SKM-1 (cell line): ENCODE results near the gene TRIM28.
A peak's percentile ranks its signal among the peaks of the same experiment; 100 is the strongest.
"Not testable (repeated sequence)": the region's sequence is repeated elsewhere in the genome, so short reads cannot be mapped to it uniquely, and the experiment has no call there.

Experiments
- DNase-seq: peaks from one replicate; lab custom pipeline; 2025; ENCODE audit not compliant: unreplicated experiment; lab: John Stamatoyannopoulos, UW

The TRIM28 gene

DNA sequence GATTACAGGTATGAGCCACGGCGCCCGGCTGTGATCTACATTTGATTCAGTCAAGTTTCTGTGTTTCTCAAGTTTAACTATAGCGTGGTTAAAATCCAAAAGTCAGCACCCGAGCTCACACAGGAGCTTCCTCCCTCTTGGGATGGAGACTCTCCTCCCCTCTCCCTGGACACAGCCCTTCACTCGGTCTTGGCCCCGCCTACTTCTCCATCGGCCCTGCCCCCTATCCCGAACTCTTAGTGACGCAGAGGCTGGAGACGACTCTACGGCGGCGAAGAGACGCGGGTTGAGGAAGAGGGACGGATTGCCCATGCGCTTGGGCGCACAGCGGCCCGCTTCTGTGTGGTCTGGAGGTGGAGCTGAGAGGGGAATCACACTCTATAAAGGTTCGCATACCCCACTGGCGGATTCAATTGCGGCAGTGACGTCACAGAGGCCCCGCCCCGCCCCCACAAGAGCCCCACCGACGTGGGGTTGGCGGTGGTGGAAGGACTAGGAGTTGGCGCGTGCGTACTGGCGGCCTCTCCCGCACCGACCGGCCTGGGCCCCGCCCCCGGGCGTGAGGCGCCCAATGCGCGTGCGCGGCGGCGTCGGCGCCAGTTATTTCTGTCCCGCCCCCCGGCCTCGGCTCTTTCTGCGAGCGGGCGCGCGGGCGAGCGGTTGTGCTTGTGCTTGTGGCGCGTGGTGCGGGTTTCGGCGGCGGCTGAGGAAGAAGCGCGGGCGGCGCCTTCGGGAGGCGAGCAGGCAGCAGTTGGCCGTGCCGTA, at the start of gene TRIM28:
TRIM28 (plus strand) TSS at position 239 of the 765 bp plus-strand sequence. CDS start 694 bp downstream, outside the sequence.
- DNase-seq: no peak

- no peak for DNase-seq
Observed at GRCh38 chr19:58497634-58498170, 46.2 kb upstream of the TRIM28 start.

DNA sequence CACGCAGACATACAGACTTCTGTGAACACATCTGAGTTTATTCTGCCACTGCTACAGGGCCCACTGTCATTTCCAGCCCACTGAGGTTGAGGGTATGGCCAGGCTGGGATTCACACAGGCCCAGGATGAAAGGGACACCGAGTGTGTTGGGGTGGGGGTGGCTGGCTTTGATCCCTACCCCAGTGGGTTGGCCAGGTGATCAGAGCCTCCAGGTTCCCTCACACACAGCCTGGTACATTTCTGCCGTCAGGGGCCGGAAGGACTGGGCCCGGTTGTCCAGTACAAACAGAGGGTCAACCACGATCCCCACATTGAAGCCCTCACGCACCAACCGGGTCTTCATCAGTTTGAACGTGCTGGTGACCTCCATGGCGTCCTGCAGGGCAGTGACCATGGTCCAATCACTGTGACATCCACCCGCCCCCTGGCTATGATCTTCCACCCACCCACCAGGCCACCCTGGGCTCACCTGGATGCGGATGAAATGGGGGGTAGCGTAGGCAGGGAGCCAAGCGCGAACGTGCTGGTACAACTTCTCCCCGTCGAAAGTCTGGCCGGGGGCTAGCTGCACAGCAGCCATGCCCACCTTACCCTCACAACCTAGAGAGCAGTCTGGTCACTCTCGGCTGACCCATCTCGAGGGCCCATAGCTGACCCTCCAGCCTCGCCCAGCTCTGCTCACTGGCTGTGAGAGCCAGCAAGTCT, 45.4 kb upstream of the TRIM28 start:
- no peak for DNase-seq

DNA sequence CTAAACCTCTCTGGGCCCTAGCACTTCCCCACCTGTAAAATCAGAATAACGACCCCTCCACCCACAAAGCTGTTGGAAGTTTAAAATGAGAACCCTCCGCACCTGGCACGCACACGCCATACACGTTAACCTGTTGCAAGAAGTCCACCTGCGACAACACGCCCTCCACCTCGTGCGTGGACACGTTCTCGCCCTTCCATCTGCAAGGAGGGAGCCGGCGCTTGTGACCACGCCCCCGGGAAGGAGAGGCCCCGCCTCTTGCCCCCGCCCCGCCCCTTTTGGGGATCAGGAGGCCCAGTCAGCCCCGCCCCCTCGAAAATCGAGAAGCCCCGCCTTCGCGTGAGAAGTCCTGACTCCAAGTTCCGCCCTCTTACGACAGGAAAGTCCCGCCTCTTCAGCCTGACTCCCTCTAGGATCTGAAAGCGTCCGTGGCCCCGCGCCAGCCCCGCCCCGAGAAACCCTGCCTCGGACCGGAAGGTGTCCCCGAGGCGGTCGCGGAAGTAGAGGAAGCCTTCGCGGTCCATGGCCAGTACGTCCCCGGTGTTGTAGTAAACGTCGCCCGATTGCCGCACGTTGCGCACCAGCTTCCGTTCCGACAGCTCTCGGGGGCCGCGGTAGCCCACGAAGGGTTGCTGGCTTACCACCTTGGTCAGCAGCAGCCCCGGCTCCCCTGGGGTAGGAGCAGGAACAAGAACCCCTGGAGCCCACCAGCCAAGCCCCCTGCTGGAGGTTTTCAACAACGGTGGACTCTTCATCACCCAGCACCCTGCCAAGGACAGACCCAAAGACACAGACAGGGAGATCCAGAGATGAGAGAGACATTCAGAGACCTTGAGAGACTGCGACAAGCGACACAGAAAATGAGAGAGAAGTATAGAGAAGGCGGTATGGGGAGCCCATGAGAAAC, 44.6 kb upstream of the TRIM28 start:
- DNase-seq: peak; percentile 88

GRCh38 chr19:58500242-58500641, 43.6 kb upstream of the TRIM28 start:
- no peak for DNase-seq

GRCh38 chr19:58507602-58508223, 36.2 kb upstream of the TRIM28 start:
- DNase-seq: not testable (repeated sequence)

GRCh38 chr19:58509731-58510083, 34.2 kb upstream of the TRIM28 start:
- DNase-seq: no peak

GRCh38 chr19:58510084-58510862, 33.6 kb upstream of the TRIM28 start:
- no peak for DNase-seq

- no peak for DNase-seq
Observed at GRCh38 chr19:58511353-58512208, 32.3 kb upstream of the TRIM28 start, which contains the start of gene SLC27A5. SLC27A5 (minus strand) TSS chr19:58511992; CDS start chr19:58511955, 37 bp downstream.

- no peak for DNase-seq
Observed at GRCh38 chr19:58513213-58513693, 30.6 kb upstream of the TRIM28 start.

DNA sequence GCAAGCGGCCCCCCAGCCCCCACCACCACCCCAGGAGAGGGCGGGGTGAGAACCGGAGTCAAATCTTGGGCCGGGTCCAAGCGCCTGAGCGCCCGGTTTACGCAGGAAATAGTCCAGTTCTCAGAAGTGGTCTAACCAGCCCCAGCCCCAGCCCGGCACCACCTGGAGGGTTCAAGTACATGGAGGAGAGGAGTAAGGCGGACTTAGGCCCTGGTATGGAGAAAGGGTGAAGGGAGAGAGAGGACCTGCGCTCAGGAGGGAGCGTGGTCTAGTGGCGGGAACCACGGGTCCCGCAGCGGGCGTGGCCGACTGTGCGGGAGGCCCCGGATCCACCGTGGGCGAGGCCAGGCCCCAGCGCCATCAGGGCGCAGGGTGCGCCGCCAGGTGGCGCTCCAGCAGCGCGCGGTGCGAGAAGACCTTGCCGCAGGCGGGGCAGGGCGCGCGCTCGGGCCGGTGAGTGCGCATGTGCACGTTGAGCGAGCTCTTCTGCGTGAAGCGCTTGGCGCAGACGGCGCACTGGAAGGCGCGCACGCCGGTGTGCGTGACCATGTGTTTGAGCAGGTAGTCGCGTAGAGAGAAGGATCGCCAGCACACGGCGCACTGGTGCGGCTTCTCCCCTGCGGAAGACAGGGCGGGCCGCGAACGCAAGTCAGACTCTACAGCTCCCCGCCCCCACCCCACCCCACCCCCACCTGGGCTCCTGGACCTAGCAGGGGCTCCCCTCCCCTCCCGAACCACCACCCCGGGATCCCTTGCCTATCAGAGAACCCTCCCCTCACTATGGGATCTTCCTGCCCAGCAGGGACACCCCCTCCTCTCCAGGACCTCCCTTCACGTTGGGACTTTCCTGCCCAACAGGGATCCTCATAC, 29.9 kb upstream of the TRIM28 start:
- peak; percentile 17 for DNase-seq

- no peak for DNase-seq
Observed at GRCh38 chr19:58514564-58515022, 29.3 kb upstream of the TRIM28 start.

DNA sequence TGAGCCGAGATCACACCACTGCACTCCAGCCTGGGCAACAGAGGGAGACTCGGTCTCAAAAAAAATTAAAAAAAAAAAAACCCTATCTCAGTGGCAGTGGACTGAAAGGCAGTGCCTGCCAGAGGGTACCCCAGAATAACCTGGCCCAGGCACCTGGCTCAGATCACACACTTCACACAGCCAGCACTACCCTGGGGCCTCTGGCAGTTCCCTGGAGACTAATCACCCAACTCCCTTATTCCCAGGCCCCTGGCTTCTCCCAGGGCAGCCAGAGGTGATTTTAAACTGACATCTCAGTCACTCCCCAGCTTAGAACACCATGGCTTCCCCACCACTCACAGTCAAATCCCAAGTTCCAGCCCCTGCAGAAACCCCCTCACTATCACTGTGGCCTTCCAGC, 28.6 kb upstream of the TRIM28 start:
- DNase-seq: no peak

- no peak for DNase-seq
Observed at GRCh38 chr19:58516246-58516836, 27.5 kb upstream of the TRIM28 start.

- DNase-seq: no peak
Observed at GRCh38 chr19:58516964-58517833, 26.7 kb upstream of the TRIM28 start.
